HEK293 (cell line): ENCODE data around the gene PSMC4.
A peak's percentile ranks its signal among the peaks of the same experiment; 100 is the strongest.

Source experiments
- CTCF ChIA-PET: fragments of 350-600 bp; formaldehyde crosslinking; extraction: SDS; loops from one replicate; lab custom pipeline; 2021; ENCODE audit warnings: antibody characterized with exemption; lab: Yijun Ruan, JAX
- POLR2A ChIA-PET: fragments of 300-600 bp; formaldehyde crosslinking; extraction: SDS; loops from one replicate; lab custom pipeline; 2020; ENCODE audit warnings: antibody characterized with exemption, inconsistent platforms; lab: Yijun Ruan, JAX
- H3K27ac ChIP-seq: fragments of 200-500 bp; sonication (Bioruptor generic); 2 replicates; pipeline ENCODE4 v1.5.1; 2014; ENCODE audit warnings: low read depth, low read length, control low read depth, inconsistent platforms; ENCODE audit errors: extremely low read depth
- H3K36me3 ChIP-seq, 2 experiments: fragments of 200-500 bp in 1 of 2; sonication (Bioruptor generic) in 1 of 2; 1 replicate in 1 of 2; 2 replicates in 1 of 2; pipeline ENCODE4 v1.5.1; 2014 to 2017; ENCODE audit warnings: inconsistent platforms in 2 of 2, low read length in 2 of 2; ENCODE audit not compliant: control insufficient read depth in 2 of 2, insufficient read depth in 1 of 2
- H3K4me1 ChIP-seq: fragments of 200-500 bp; sonication (Bioruptor generic); 2 replicates; pipeline ENCODE4 v1.5.1; 2014; ENCODE audit warnings: mild to moderate bottlenecking, low read length, inconsistent platforms; ENCODE audit not compliant: control insufficient read depth, insufficient read depth
- H3K4me3 ChIP-seq: 2 replicates; pipeline ENCODE4 v1.5.1; 2011; ENCODE audit warnings: low read depth, mild to moderate bottlenecking, control low read depth, low read length, moderate library complexity
- H3K9me3 ChIP-seq: fragments of 200-500 bp; sonication (Bioruptor generic); 2 replicates; pipeline ENCODE4 v1.5.1; 2014; ENCODE audit warnings: low read depth, low read length, inconsistent platforms; ENCODE audit not compliant: control insufficient read depth, insufficient read depth
- BCL11A ChIP-seq: fragments of 450-650 bp; formaldehyde crosslinking; IDR thresholded peaks from 2 replicates; pipeline ENCODE4 v1.5.1; 2016; ENCODE audit warnings: low read depth, missing biosample characterization, missing genetic modification characterization
- CTCF ChIP-seq: fragments of 450-650 bp; formaldehyde crosslinking; IDR thresholded peaks from 2 replicates; pipeline ENCODE4 v1.5.1; 2016; ENCODE audit warnings: missing biosample characterization, missing genetic modification characterization
- KLF1 ChIP-seq: fragments of 450-650 bp; formaldehyde crosslinking; IDR thresholded peaks from 2 replicates; pipeline ENCODE4 v1.5.1; 2016; ENCODE audit warnings: missing biosample characterization, missing genetic modification characterization
- KLF10 ChIP-seq: fragments of 450-650 bp; IDR thresholded peaks from 2 replicates; pipeline ENCODE4 v1.5.1; 2018; ENCODE audit warnings: missing biosample characterization, mild to moderate bottlenecking, missing genetic modification characterization
- OVOL3 ChIP-seq: fragments of 450-650 bp; formaldehyde crosslinking; IDR thresholded peaks from 2 replicates; pipeline ENCODE4 v1.5.1; 2016; ENCODE audit warnings: missing biosample characterization, missing genetic modification characterization
- PRDM1 ChIP-seq: fragments of 450-650 bp; formaldehyde crosslinking; IDR thresholded peaks from 2 replicates; pipeline ENCODE4; 2016; ENCODE audit warnings: missing biosample characterization, missing genetic modification characterization
- SALL2 ChIP-seq: fragments of 450-650 bp; formaldehyde crosslinking; IDR thresholded peaks from 2 replicates; pipeline ENCODE4 v1.5.0; 2017; ENCODE audit warnings: missing biosample characterization, mild to moderate bottlenecking, missing genetic modification characterization, borderline replicate concordance
- ZBTB11 ChIP-seq: fragments of 450-650 bp; formaldehyde crosslinking; conservative IDR thresholded peaks from 2 replicates; pipeline ENCODE4 v1.5.1; 2016; ENCODE audit warnings: low read depth, missing biosample characterization, missing genetic modification characterization
- ZNF175 ChIP-seq: fragments of 450-650 bp; formaldehyde crosslinking; IDR thresholded peaks from 2 replicates; pipeline ENCODE4 v1.5.1; 2016; ENCODE audit warnings: missing biosample characterization, missing genetic modification characterization
- ZNF280D ChIP-seq: fragments of 450-650 bp; formaldehyde crosslinking; IDR thresholded peaks from 2 replicates; pipeline ENCODE4 v1.5.1; 2016; ENCODE audit warnings: missing biosample characterization, missing genetic modification characterization
- ZNF311 ChIP-seq: fragments of 450-650 bp; formaldehyde crosslinking; IDR thresholded peaks from 2 replicates; pipeline ENCODE4 v1.5.1; 2017; ENCODE audit warnings: missing biosample characterization, missing genetic modification characterization, borderline replicate concordance
- ZNF518A ChIP-seq: fragments of 450-650 bp; formaldehyde crosslinking; conservative IDR thresholded peaks from 2 replicates; pipeline ENCODE4 v1.5.1; 2016; ENCODE audit warnings: low read depth, missing biosample characterization, missing genetic modification characterization
- ZNF558 ChIP-seq: fragments of 450-650 bp; formaldehyde crosslinking; IDR thresholded peaks from 2 replicates; pipeline ENCODE4 v1.5.1; 2016; ENCODE audit warnings: missing biosample characterization, missing genetic modification characterization
- ZNF580 ChIP-seq: fragments of 450-650 bp; formaldehyde crosslinking; IDR thresholded peaks from 2 replicates; pipeline ENCODE4 v1.5.1; 2016; ENCODE audit warnings: missing biosample characterization, missing genetic modification characterization
- ZNF621 ChIP-seq: fragments of 450-650 bp; formaldehyde crosslinking; IDR thresholded peaks from 2 replicates; pipeline ENCODE4 v1.5.1; 2017; ENCODE audit warnings: missing biosample characterization, missing genetic modification characterization
- ZNF624 ChIP-seq: fragments of 450-650 bp; formaldehyde crosslinking; IDR thresholded peaks from 2 replicates; pipeline ENCODE4 v1.5.1; 2017; ENCODE audit warnings: missing biosample characterization, missing genetic modification characterization
- ZNF670 ChIP-seq: fragments of 450-650 bp; formaldehyde crosslinking; IDR thresholded peaks from 2 replicates; pipeline ENCODE4 v1.5.1; 2016; ENCODE audit warnings: missing biosample characterization, missing genetic modification characterization, low read depth
- ZSCAN4 ChIP-seq: fragments of 450-650 bp; formaldehyde crosslinking; IDR thresholded peaks from 2 replicates; pipeline ENCODE4 v1.5.1; 2017; ENCODE audit warnings: missing biosample characterization, missing genetic modification characterization
- ZSCAN5A ChIP-seq: fragments of 450-650 bp; formaldehyde crosslinking; IDR thresholded peaks from 2 replicates; pipeline ENCODE4 v1.5.1; 2016; ENCODE audit warnings: missing biosample characterization, missing genetic modification characterization

The PSMC4 gene

GRCh38 chr19:39986643-39987042 lies 15.7 kb downstream of the PSMC4 start (continued):
- TF ChIP-seq KLF1 (tag by site-specific recombination) (no peak), ZBTB11 (tag by site-specific recombination) (no peak), PRDM1 (tag by site-specific recombination) (no peak), ZNF621 (tag by site-specific recombination) (no peak), ZSCAN4 (tag by site-specific recombination) (no peak), ZNF280D (tag by site-specific recombination) (peak; percentile 56), BCL11A (no peak), OVOL3 (tag by site-specific recombination) (no peak), ZSCAN5A (tag by site-specific recombination) (no peak), ZNF518A (no peak), ZNF580 (0 out of 2 replicates have a peak, but pooled peaks have one; percentile 12)

- H3K4me1 ChIP-seq, result no peaks in the 10 kb centered on the region; the same call in 1 of the 2 replicates
- ChIA-PET POLR2A (interaction anchor here (2.3 kb wide), 1 partner anchor 9 kb away, joined by 8 read pairs; the partner anchor contains the start of gene ZNF546), CTCF (no interaction called here)
- H3K9me3 ChIP-seq, result peaks cover 31% of the 10 kb centered on the region
- no peak overlapping the region for H3K4me3 ChIP-seq
- no peak overlapping the region for H3K27ac ChIP-seq
- peaks cover 18 to 38% of the 10 kb centered on the region in 2 experiments for H3K36me3 ChIP-seq
- TF ChIP-seq ZNF558, result no peak
- TF ChIP-seq ZNF175 (tag by site-specific recombination), result no peak
- TF ChIP-seq ZNF624, result no peak
- no peak for TF ChIP-seq SALL2 (tag by site-specific recombination)
- no peak for TF ChIP-seq ZNF311 (tag by site-specific recombination)
- TF ChIP-seq ZNF670 (tag by site-specific recombination), result no peak
- TF ChIP-seq CTCF (tag by site-specific recombination), result no peak
- TF ChIP-seq KLF10 (tag by site-specific recombination), result no peak
Observed at GRCh38 chr19:39987167-39987566, 16.2 kb downstream of the PSMC4 start.
